ENCODE measurements around the gene CD300C.
"Not testable (repeated sequence)": the region's sequence is repeated elsewhere in the genome, so short reads cannot be mapped to it uniquely, and the experiment has no call there.

The CD300C gene

DNA sequence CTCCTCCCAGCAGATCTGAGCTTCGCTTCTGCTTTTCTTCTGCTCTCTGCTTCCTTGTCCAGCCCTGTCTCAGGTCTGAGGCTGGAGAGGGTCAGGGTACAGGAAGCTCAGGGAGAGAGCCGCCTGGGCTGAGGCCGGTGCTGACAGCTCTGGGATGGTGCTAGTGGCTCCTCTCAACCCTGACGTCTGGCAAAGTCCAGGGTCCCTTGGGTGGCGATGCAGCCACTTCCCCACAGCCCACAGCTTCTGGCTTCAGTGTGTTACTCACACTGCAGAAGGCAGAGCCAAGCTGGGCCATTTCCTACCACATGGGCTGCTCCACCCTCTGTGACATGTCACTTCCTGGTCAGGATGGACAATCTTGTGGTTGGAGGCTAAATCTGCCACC is at the start of gene CD300C:
CD300C (minus strand) TSS at position 273 of the 388 bp plus-strand sequence. CDS start 333 bp downstream, outside the sequence.
- no peak for DNase-seq

DNA sequence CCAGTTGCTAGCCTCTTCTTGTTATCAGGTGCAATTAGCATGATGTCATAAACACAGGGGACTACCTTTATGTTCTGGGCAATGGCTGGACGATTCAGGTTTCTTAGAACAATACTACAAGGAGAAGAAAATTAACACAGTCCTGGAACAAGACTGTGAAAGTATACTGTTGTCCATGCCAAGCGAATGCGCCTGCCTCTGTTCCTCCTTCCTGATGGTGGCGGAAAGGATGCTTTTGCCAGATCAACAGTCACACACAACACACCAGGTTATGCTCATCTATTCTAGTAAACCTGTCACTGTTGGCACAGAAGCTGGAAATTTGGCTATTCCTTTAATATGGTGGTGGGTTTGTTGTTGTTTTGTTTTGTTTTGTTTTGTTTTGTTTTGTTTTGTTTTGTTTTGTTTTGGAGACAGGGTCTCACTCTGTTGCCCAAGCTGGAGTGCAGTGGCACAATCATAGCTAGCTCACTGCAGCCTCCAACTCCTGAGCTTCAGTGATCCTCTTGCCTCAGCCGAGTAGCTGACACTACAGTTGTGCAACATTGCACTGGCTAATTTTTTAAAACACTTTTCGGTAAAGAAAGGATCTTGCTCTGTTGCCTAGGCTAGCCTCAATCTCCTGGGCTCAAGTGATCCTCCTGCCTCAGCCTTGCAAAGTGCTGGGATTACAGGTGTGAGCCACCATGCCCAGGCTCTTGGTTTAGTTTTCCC is 49.3 kb upstream of the CD300C start:
- no peak for DNase-seq

GRCh38 chr17:74592087-74592990 is 46.4 kb upstream of the CD300C start, which contains the start of gene CD300LD:
Gene CD300LD, minus strand, starts transcription at chr17:74592283. Its CDS starts 81 bp downstream, at chr17:74592202.
- no peak for DNase-seq

DNA sequence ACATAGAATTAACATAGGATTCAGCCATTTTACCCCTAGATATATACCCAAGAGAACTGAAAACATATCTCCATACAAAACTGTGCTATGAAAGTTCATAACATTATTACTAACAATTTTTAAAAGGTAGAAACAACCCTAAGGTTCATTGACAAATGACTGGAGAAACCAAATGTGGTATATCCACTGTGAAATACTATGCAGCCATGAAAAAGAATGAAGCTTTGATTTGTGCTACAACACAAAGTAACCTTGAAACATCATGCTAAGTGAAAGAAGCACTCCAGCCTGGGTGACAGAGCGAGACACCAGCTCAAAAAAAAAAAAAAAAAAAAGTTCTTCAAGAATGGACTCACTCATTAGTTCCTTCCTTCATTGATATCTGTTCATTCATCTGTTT is 45.6 kb upstream of the CD300C start:
- no peak for DNase-seq

DNA sequence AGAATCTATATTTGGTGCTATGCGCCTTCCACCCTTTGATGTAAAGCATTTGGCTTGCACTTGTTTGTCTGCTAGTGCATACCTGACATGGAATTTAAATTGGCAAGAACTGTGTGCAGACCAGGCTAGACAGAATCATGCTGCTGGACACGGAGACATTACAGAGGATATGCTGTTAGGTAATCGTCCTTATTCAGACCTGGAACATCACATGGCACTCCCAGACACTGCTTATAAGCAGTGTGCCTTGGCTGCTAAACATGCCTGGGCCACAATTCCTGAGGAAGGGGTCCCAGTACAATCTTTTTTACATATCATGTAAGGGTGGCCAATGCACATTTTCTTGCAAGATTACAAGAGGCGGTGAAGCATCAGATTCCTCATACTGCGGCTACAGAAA is 39.8 kb upstream of the CD300C start:
- DNase-seq: no peak

GRCh38 chr17:74584292-74585060 is 38.6 kb upstream of the CD300C start:
- no peak for DNase-seq

DNA sequence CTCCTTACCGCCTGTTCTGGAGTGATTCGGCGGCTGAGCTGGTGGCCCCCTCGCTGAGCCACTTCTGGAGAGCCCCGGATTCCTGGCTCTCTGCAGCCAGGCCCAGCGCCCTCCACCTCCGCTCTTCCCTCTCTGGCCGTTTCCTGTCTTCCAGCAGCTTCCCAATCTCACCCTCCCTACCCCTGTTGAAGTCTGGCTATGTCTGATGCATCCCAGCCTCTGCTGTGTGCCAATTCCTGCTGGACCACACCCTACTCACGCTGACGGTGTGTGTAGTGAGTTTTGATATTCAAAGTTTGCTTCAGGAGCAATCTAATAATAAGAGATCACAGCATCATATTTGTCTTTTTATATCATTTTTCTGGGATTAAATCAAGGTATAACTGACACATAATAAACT is 36.7 kb upstream of the CD300C start:
- DNase-seq: no peak

DNA sequence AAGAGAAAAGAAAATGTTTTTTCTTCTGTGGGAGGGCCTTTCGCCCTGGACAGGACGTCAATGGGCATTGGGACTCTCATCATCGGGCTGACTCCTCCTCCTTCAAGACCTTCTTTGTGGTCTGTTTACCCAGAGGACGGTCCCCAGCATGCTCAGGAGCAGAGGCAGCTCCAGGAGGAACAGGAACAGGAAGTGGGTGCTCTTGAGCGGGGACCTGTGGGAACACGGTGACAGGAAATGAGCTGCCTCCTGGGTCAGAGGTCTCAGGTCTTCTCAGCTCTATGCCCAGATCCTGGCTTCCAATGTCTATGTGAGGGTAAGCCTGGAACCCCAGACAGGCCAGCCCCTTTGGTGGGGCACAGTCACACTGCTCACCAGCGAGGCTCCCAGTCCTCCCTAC is 34.0 kb upstream of the CD300C start:
- DNase-seq: no peak

DNA sequence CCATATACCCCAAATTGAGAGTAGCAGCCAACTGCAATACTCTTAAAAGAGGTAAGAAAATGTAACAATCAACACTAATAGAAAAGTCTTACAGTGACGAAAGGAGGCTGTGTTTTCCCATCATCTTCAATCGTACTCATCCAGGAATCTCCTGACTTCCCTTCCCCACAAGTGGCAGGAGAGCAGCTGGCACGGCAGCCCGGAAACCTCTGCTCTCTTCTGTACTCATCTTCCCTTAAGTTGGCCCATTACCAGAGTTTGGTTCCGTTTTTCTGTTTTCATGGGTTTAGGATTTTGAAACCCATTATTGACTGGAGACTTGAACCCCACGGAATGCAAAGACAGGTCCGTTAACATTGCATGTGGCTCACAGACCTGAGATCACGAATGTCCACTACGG is 33.1 kb upstream of the CD300C start:
- no peak for DNase-seq

GRCh38 chr17:74574489-74575142 is 28.7 kb upstream of the CD300C start:
- DNase-seq: no peak

GRCh38 chr17:74573635-74574034 is 27.7 kb upstream of the CD300C start:
- DNase-seq: not testable (repeated sequence)

- no peak for DNase-seq
Measured at GRCh38 chr17:74573169-74573568, 27.3 kb upstream of the CD300C start.

DNA sequence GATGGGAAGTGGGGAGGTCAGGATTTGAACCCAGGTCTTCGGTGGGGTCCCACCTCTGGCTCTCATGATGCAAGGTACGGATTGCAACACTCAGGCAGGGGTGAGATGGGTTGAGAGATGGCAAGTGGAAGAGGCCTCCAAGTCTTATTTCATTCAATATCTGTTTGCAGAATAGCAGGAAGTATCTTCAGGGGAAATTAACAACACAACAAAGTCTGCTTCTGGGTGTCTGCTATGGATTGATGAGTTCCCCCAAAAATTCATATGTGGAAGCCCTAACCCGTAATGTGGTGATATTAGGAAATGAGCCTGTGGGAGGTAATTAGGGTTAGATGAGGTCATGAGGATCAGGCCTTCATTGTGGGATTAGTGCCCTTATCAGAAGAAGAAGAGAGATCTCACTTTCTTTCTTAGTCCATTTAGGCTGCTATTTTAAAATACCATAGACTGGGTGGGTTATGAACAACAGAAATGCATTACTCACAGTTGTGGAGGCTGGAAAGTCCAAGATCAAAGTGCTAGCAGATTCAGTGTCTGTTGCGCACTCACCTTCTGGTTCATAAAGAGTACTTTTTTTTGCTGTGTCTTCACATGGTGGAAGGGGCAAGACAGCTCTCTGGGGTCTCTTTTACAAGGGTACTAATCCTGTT is 25.8 kb upstream of the CD300C start:
- DNase-seq: no peak

GRCh38 chr17:74569020-74570003 is 23.4 kb upstream of the CD300C start:
- DNase-seq: no peak

- DNase-seq: no peak
Measured at GRCh38 chr17:74568106-74568873, 22.4 kb upstream of the CD300C start.

DNA sequence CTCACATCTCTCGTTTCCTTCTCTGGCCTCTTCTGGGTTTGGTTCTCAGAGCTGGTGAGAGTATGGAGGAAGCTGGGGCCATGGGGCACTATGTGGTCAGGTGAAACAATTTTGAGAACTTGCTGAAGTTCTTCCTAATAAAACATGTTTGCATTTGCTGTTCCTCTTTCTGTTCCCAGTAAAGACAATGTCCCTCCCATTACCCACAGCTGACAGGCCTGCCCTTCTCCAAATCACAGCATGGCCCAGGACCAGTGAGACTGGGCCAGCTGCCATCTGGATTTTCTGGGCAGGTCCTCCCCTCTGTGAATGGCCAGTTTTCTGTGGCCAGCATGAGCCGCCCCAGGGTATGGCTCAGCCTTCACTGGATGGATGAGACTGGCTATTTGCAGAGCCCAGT is 21.5 kb upstream of the CD300C start, which contains the start of gene CD300H:
CD300H (minus strand) TSS at position 113 of the 400 bp plus-strand sequence.
- DNase-seq: no peak

- no peak for DNase-seq
Measured at GRCh38 chr17:74566132-74566753, 20.3 kb upstream of the CD300C start.

DNA sequence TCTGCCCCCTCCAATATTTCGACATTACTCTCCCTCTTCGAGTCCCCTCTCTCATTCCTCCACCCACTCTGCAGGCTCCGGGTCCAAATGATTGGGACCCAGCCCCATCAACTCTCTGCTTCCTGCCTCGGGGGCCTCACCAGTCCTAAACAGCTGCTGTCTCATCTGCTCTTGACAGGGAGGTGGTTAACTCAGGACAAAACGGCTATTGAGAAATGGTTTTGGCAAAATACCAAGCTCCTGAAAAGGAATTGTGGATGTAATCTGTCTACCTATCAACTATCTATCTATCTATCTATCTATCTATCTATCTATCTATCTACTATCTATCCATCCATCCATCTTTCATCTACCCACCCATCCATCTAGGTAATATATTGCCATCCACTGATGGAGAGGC is 19.2 kb upstream of the CD300C start:
- no peak for DNase-seq

DNA sequence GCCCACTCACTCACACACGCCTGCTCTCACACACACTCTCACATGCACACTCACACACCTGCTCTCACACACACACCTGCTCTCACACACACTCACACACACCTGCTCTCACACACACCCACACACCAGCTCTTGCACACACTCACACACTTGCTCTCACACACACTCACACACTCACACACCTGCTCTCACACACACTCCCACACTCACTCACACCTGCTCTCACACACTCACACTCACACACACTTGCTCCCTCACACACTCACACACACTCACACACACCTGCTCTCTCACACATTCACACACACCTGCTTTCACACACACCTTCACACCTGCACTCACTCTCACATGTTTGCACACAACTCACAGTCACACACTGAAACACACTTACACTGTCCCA is 17.4 kb upstream of the CD300C start:
- DNase-seq: no peak

DNA sequence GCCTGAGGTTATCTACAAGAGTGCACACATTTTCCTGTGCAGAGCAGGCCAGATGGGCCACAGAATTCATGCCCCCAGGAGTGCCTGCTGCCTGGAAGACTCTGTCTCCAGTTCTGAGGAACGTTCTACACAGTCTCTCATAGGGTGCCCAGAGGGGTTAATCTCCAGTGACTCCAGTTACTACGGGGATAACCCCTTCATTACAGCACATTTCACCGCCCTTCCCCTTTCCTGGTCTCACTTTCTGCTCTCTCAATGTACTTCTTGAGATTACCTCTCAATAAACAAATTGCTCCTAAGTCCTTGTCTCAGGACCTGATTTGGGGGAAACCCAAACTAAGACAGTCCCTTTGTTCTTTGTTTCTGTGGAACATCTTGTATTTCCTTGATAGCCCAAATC is 15.7 kb upstream of the CD300C start:
- no peak for DNase-seq

Data from NCI-H187 treated with DMSO at 0.1 percent for 48 hours (cell line).